Measurements from ENCODE around the gene CAMK2A.
"Not testable (repeated sequence)": the region's sequence is repeated elsewhere in the genome, so short reads cannot be mapped to it uniquely, and the experiment has no call there.

Gene CAMK2A

GRCh38 chr5:150236981-150237754, 52.4 kb downstream of the CAMK2A start:
- DNase-seq (ENCODE audit: low read depth, low spot score): no peak

- DNase-seq (ENCODE audit: low read depth, low spot score): no peak
Observed at GRCh38 chr5:150236313-150236712, 53.3 kb downstream of the CAMK2A start.

- DNase-seq (ENCODE audit: low read depth, low spot score): no peak
Observed at GRCh38 chr5:150235500-150235854, 54.1 kb downstream of the CAMK2A start.

GRCh38 chr5:150234576-150235499, 54.7 kb downstream of the CAMK2A start:
- DNase-seq (ENCODE audit: low read depth, low spot score): no peak

GRCh38 chr5:150233706-150234105, 55.9 kb downstream of the CAMK2A start:
- not testable (repeated sequence) for DNase-seq (ENCODE audit: low read depth, low spot score)

GRCh38 chr5:150230842-150231241, 58.7 kb downstream of the CAMK2A start:
- no peak for DNase-seq (ENCODE audit: low read depth, low spot score)

- no peak for DNase-seq (ENCODE audit: low read depth, low spot score)
Observed at GRCh38 chr5:150229571-150229970, 60.0 kb downstream of the CAMK2A start.

- DNase-seq (ENCODE audit: low read depth, low spot score): no peak
Observed at GRCh38 chr5:150227606-150228273, 61.8 kb downstream of the CAMK2A start.

GRCh38 chr5:150227036-150227435, 62.5 kb downstream of the CAMK2A start:
- no peak for DNase-seq (ENCODE audit: low read depth, low spot score)

- DNase-seq (ENCODE audit: low read depth, low spot score): no peak
Observed at GRCh38 chr5:150224483-150225027, 65.0 kb downstream of the CAMK2A start.

- no peak for DNase-seq (ENCODE audit: low read depth, low spot score)
Observed at GRCh38 chr5:150223474-150223873, 66.1 kb downstream of the CAMK2A start.

GRCh38 chr5:150222906-150223305, 66.7 kb downstream of the CAMK2A start:
- DNase-seq (ENCODE audit: low read depth, low spot score): no peak

GRCh38 chr5:150221471-150221870, 68.1 kb downstream of the CAMK2A start:
- no peak for DNase-seq (ENCODE audit: low read depth, low spot score)

GRCh38 chr5:150219861-150220260, 69.7 kb downstream of the CAMK2A start:
- no peak for DNase-seq (ENCODE audit: low read depth, low spot score)

- no peak for DNase-seq (ENCODE audit: low read depth, low spot score)
Observed at GRCh38 chr5:150219142-150219541, 70.4 kb downstream of the CAMK2A start.

- no peak for DNase-seq (ENCODE audit: low read depth, low spot score)
Observed at GRCh38 chr5:150218693-150219035, 70.9 kb downstream of the CAMK2A start.

- DNase-seq (ENCODE audit: low read depth, low spot score): peak; percentile 90
Observed at GRCh38 chr5:150217873-150218692, 71.5 kb downstream of the CAMK2A start.

GRCh38 chr5:150217038-150217437, 72.5 kb downstream of the CAMK2A start:
- no peak for DNase-seq (ENCODE audit: low read depth, low spot score)

- DNase-seq (ENCODE audit: low read depth, low spot score): no peak
Observed at GRCh38 chr5:150215979-150216944, 73.3 kb downstream of the CAMK2A start.

- no peak for DNase-seq (ENCODE audit: low read depth, low spot score)
Observed at GRCh38 chr5:150214289-150214688, 75.3 kb downstream of the CAMK2A start.

Measured in astrocyte of the hippocampus (primary cell).